Measurements from ENCODE around the gene GPS1.

Gene GPS1

GRCh38 chr17:82104797-82105416 is 53.2 kb downstream of the GPS1 start:
- no peak for TF ChIP-seq FOXP2 (optimal IDR thresholded peaks at IDR 0.05; ENCODE audit: borderline replicate concordance, extremely low read depth, extremely low read length, insufficient read depth)
- TF ChIP-seq POLR2AphosphoS5 (IDR thresholded peaks at IDR 0.05; ENCODE audit: low read depth, low read length) = no peak
- no peak for TF ChIP-seq TAF1 (IDR thresholded peaks at IDR 0.05; ENCODE audit: borderline replicate concordance, insufficient read depth, low read length)
- TF ChIP-seq SIN3A (IDR thresholded peaks at IDR 0.05; ENCODE audit: borderline replicate concordance, insufficient read depth, low read length) = no peak
- TF ChIP-seq REST (IDR thresholded peaks at IDR 0.05; ENCODE audit: insufficient read depth in 1 of 2, low read depth in 2 of 2, low read length in 2 of 2) = no peak

- no peak for TF ChIP-seq REST (IDR thresholded peaks at IDR 0.05; ENCODE audit: insufficient read depth in 1 of 2, low read depth in 2 of 2, low read length in 2 of 2)
- peak; percentile 29; the same call in 1 of the 2 replicates for TF ChIP-seq POLR2AphosphoS5 (IDR thresholded peaks at IDR 0.05; ENCODE audit: low read depth, low read length)
Observed at GRCh38 chr17:82105417-82105881, 53.8 kb downstream of the GPS1 start.

GRCh38 chr17:82105882-82106687 is 54.4 kb downstream of the GPS1 start:
- TF ChIP-seq POLR2AphosphoS5 (IDR thresholded peaks at IDR 0.05; ENCODE audit: low read depth, low read length) = peak; percentile 58; the same call in 1 of the 2 replicates
- TF ChIP-seq SIN3A (IDR thresholded peaks at IDR 0.05; ENCODE audit: borderline replicate concordance, insufficient read depth, low read length) = no peak
- no peak for TF ChIP-seq REST (IDR thresholded peaks at IDR 0.05; ENCODE audit: insufficient read depth in 1 of 2, low read depth in 2 of 2, low read length in 2 of 2)
- no peak for TF ChIP-seq FOXP2 (optimal IDR thresholded peaks at IDR 0.05; ENCODE audit: borderline replicate concordance, extremely low read depth, extremely low read length, insufficient read depth)
- no peak for TF ChIP-seq TAF1 (IDR thresholded peaks at IDR 0.05; ENCODE audit: borderline replicate concordance, insufficient read depth, low read length)

GRCh38 chr17:82106688-82107305 is 55.1 kb downstream of the GPS1 start:
- no peak for TF ChIP-seq REST (IDR thresholded peaks at IDR 0.05; ENCODE audit: insufficient read depth in 1 of 2, low read depth in 2 of 2, low read length in 2 of 2)
- no peak for TF ChIP-seq POLR2AphosphoS5 (IDR thresholded peaks at IDR 0.05; ENCODE audit: low read depth, low read length)
- TF ChIP-seq TAF1 (IDR thresholded peaks at IDR 0.05; ENCODE audit: borderline replicate concordance, insufficient read depth, low read length) = no peak
- no peak for TF ChIP-seq SIN3A (IDR thresholded peaks at IDR 0.05; ENCODE audit: borderline replicate concordance, insufficient read depth, low read length)
- TF ChIP-seq FOXP2 (optimal IDR thresholded peaks at IDR 0.05; ENCODE audit: borderline replicate concordance, extremely low read depth, extremely low read length, insufficient read depth) = no peak
